C4-2B (cell line): ENCODE data around the gene UBAP1.
"Not testable (repeated sequence)": the region's sequence is repeated elsewhere in the genome, so short reads cannot be mapped to it uniquely, and the experiment has no call there.

Experiments used
- CTCF ChIP-seq: fragments of 450-650 bp; conservative IDR thresholded peaks from 2 replicates; pipeline ENCODE4 v1.5.1; 2017; ENCODE audit warnings: mild to moderate bottlenecking
- ZFX ChIP-seq: fragments of 450-650 bp; IDR thresholded peaks from 2 replicates; pipeline ENCODE4 v1.6.1; 2017

- not testable (repeated sequence) for TF ChIP-seq CTCF, ZFX
Measured at GRCh38 chr9:34301064-34301463, 122.2 kb downstream of the UBAP1 start.
